Spinal cord (tissue), 10 donors: ENCODE measurements around the gene LRMDA. TPM values are rescaled to one million over a fixed set of nuclear protein-coding genes. Genes with fewer than 3 reads are reported as not detected.
"Not testable (repeated sequence)": the region's sequence is repeated elsewhere in the genome, so short reads cannot be mapped to it uniquely, and the experiment has no call there.

Source experiments
- DNase-seq, 6 donors: peaks; one replicate each; pipeline versions ENCODE4 v3.0.0 to v3.0.0-alpha.2; 2013 to 2015; ENCODE audit warnings: low spot score in 6 of 6, low read depth in 4 of 6
- H3K27ac ChIP-seq: one replicate; pipeline ENCODE4 v1.5.1; 2013; ENCODE audit warnings: low read depth, low read length, control low read depth
- H3K27me3 ChIP-seq: one replicate; pipeline ENCODE4 v1.6.1; 2013; ENCODE audit warnings: low read length; ENCODE audit not compliant: control insufficient read depth, insufficient read depth
- H3K36me3 ChIP-seq: one replicate; pipeline ENCODE4 v1.6.1; 2013; ENCODE audit warnings: low read length; ENCODE audit not compliant: control insufficient read depth, insufficient read depth
- H3K4me1 ChIP-seq: one replicate; pipeline ENCODE4 v1.6.1; 2013; ENCODE audit warnings: low read length; ENCODE audit not compliant: control insufficient read depth, insufficient read depth
- H3K4me3 ChIP-seq: one replicate; pipeline ENCODE4 v1.5.1; 2013; ENCODE audit warnings: low read depth, low read length, control low read depth
- H3K9me3 ChIP-seq: one replicate; pipeline ENCODE4 v1.6.1; 2013; ENCODE audit warnings: low read length; ENCODE audit not compliant: control insufficient read depth, insufficient read depth
- WGBS: methylation state at CpG from one replicate; pipeline ENCODE4 v1.1.5; 2013; ENCODE audit warnings: missing lambda C conversion rate; ENCODE audit not compliant: insufficient coverage; 5-methylcytosine and 5-hydroxymethylcytosine counted together
- polyA plus RNA-seq, 2 donors: library from polyadenylated mRNA; unstranded; fragments of 120-200 nt; gene quantifications; one replicate each; pipeline ENCODE4 v1.2.1, GENCODE V29; 2013; ENCODE audit not compliant: insufficient read length in 2 of 2
- total RNA-seq, 2 donors: library from RNA; depleted of rRNA in 1 of 2; stranded (reverse); fragments of 120-200 nt in 1 of 2; fragments of >200 nt in 1 of 2; gene quantifications; one replicate each; pipeline versions ENCODE4 v1.2.3 to v1.2.4, GENCODE V29; 2013 to 2014
- donor health status: healthy.

LRMDA gene
- total and polyA plus RNA-seq, 4 donors = 5.6 to 9.9 (median 7.2) TPM

GRCh38 chr10:75762431-75762802 lies 331.0 kb downstream of the LRMDA start:
- Histone ChIP-seq H3K36me3 (no peaks in the 10 kb centered on the region), H3K9me3 (no peaks in the 10 kb centered on the region), H3K4me1 (peaks cover 9% of the 10 kb centered on the region), H3K4me3 (no peak overlapping the region), H3K27ac (no peak overlapping the region), H3K27me3 (no peaks in the 10 kb centered on the region)
- DNase-seq = no peak
- no CpG with 5 or more reads among the region's 2 CpGs for WGBS

GRCh38 chr10:75763652-75764051 lies 332.2 kb downstream of the LRMDA start:
- DNase-seq = no peak
- Histone ChIP-seq H3K27me3 (no peaks in the 10 kb centered on the region), H3K27ac (no peak overlapping the region), H3K36me3 (no peaks in the 10 kb centered on the region), H3K9me3 (no peaks in the 10 kb centered on the region), H3K4me1 (peaks cover 4% of the 10 kb centered on the region), H3K4me3 (no peak overlapping the region)
- 100% methylated on average over 2 of the region's 3 CpGs for WGBS

- DNase-seq = peak in 2 of 6 donors; percentile 21 to 32
- no peak overlapping the region for H3K4me3 ChIP-seq
- H3K9me3 ChIP-seq = no peaks in the 10 kb centered on the region
- no peaks in the 10 kb centered on the region for H3K36me3 ChIP-seq
- WGBS = 21% methylated on average over 3 of the region's 4 CpGs
- no peaks in the 10 kb centered on the region for H3K27me3 ChIP-seq
- no peak overlapping the region for H3K27ac ChIP-seq
- H3K4me1 ChIP-seq = peaks cover 4% of the 10 kb centered on the region
Measured at GRCh38 chr10:75764974-75765788, 333.8 kb downstream of the LRMDA start.

- no peak overlapping the region for H3K27ac ChIP-seq
Measured at GRCh38 chr10:75765789-75766096, 334.3 kb downstream of the LRMDA start.

GRCh38 chr10:75766106-75766505 lies 334.7 kb downstream of the LRMDA start:
- no peak for DNase-seq
- no peaks in the 10 kb centered on the region for H3K36me3 ChIP-seq
- no peaks in the 10 kb centered on the region for H3K27me3 ChIP-seq
- no peak overlapping the region for H3K27ac ChIP-seq
- peaks cover 4% of the 10 kb centered on the region for H3K4me1 ChIP-seq
- no peaks in the 10 kb centered on the region for H3K9me3 ChIP-seq
- no peak overlapping the region for H3K4me3 ChIP-seq

More at GRCh38 chr10:75765789-75766096, 334.3 kb downstream of the LRMDA start:
- no peak overlapping the region for H3K4me3 ChIP-seq
- H3K27me3 ChIP-seq = no peaks in the 10 kb centered on the region
- peak in 1 of 6 donors; percentile 70 for DNase-seq
- WGBS = 54% methylated on average over 3 of the region's 5 CpGs
- no peaks in the 10 kb centered on the region for H3K36me3 ChIP-seq
- no peaks in the 10 kb centered on the region for H3K9me3 ChIP-seq
- peaks cover 4% of the 10 kb centered on the region for H3K4me1 ChIP-seq

- H3K4me3 ChIP-seq, H3K27me3 ChIP-seq, H3K4me1 ChIP-seq, DNase-seq, H3K27ac ChIP-seq, H3K9me3 ChIP-seq, H3K36me3 ChIP-seq: not testable (repeated sequence)
- WGBS = 100% methylated on average over 1 of the region's 4 CpGs
Measured at GRCh38 chr10:75766752-75767151, 335.3 kb downstream of the LRMDA start.

GRCh38 chr10:75770626-75771081 lies 339.2 kb downstream of the LRMDA start:
- peaks cover 2% of the 10 kb centered on the region for H3K4me1 ChIP-seq
- 89% methylated on average over 7 of the region's 7 CpGs for WGBS
- H3K4me3 ChIP-seq = no peak overlapping the region
- DNase-seq = no peak
- no peaks in the 10 kb centered on the region for H3K9me3 ChIP-seq
- no peaks in the 10 kb centered on the region for H3K27me3 ChIP-seq
- no peak overlapping the region for H3K27ac ChIP-seq
- H3K36me3 ChIP-seq = no peaks in the 10 kb centered on the region

GRCh38 chr10:75771606-75772005 lies 340.2 kb downstream of the LRMDA start:
- 100% methylated on average over 1 of the region's 1 CpG for WGBS
- no peak for DNase-seq
- Histone ChIP-seq H3K36me3 (no peaks in the 10 kb centered on the region), H3K4me3 (no peak overlapping the region), H3K4me1 (no peaks in the 10 kb centered on the region), H3K27ac (no peak overlapping the region), H3K27me3 (no peaks in the 10 kb centered on the region), H3K9me3 (no peaks in the 10 kb centered on the region)

GRCh38 chr10:75772153-75772887 lies 340.9 kb downstream of the LRMDA start:
- WGBS = 94% methylated on average over 6 of the region's 8 CpGs
- H3K36me3 ChIP-seq = no peaks in the 10 kb centered on the region
- H3K4me3 ChIP-seq = no peak overlapping the region
- H3K27me3 ChIP-seq = no peaks in the 10 kb centered on the region
- H3K27ac ChIP-seq = no peak overlapping the region
- H3K9me3 ChIP-seq = no peaks in the 10 kb centered on the region
- no peak for DNase-seq
- H3K4me1 ChIP-seq = peaks cover 6% of the 10 kb centered on the region
